Measurements from ENCODE around the gene ABCA7.
A peak's percentile ranks its signal among the peaks of the same experiment; 100 is the strongest.

ABCA7 gene

GRCh38 chr19:1041272-1041834 lies 1.4 kb downstream of the ABCA7 start:
- DNase-seq = no peak

GRCh38 chr19:1041835-1042685 lies 2.2 kb downstream of the ABCA7 start:
- no peak for DNase-seq

- no peak for DNase-seq
These were observed 3.0 kb downstream of the ABCA7 start for GRCh38 chr19:1042689-1043511.

GRCh38 chr19:1045247-1045603 lies 5.3 kb downstream of the ABCA7 start:
- DNase-seq = peak; percentile 64 to 73

- no peak for DNase-seq
These were observed 6.3 kb downstream of the ABCA7 start for GRCh38 chr19:1046117-1046626.

GRCh38 chr19:1046836-1047695 lies 7.2 kb downstream of the ABCA7 start:
- DNase-seq = no peak

GRCh38 chr19:1047696-1048147 lies 7.8 kb downstream of the ABCA7 start:
- DNase-seq = no peak

- DNase-seq = no peak
These were observed 9.2 kb downstream of the ABCA7 start for GRCh38 chr19:1049106-1049505.

GRCh38 chr19:1049800-1050199 lies 9.9 kb downstream of the ABCA7 start:
- no peak for DNase-seq

- no peak for DNase-seq
These were observed 11.3 kb downstream of the ABCA7 start for GRCh38 chr19:1050989-1051788.

- no peak for DNase-seq
These were observed 11.9 kb downstream of the ABCA7 start for GRCh38 chr19:1051791-1052190.

GRCh38 chr19:1052349-1052975 lies 12.6 kb downstream of the ABCA7 start:
- DNase-seq = no peak

- DNase-seq = no peak
These were observed 13.5 kb downstream of the ABCA7 start for GRCh38 chr19:1053176-1054101.

- DNase-seq = no peak
These were observed 14.5 kb downstream of the ABCA7 start for GRCh38 chr19:1054102-1055027.

- no peak for DNase-seq
These were observed 15.1 kb downstream of the ABCA7 start for GRCh38 chr19:1055028-1055425.

- no peak for DNase-seq
These were observed 16.1 kb downstream of the ABCA7 start for GRCh38 chr19:1055886-1056620.

- DNase-seq = no peak
These were observed 17.4 kb downstream of the ABCA7 start for GRCh38 chr19:1057176-1057855.

Measured in stimulated activated CD4-positive, alpha-beta T cell treated with anti-CD3 and anti-CD28 coated beads, Interleukin-2, amount 100 ng/mL, for 48 hours (primary cell).